NOMO-1 treated with DMSO at 0.1 percent for 48 hours (cell line): ENCODE data around the gene TMEM131L.

Source experiments
- DNase-seq: peaks from one replicate; lab custom pipeline; 2025; ENCODE audit not compliant: unreplicated experiment; lab: John Stamatoyannopoulos, UW

Gene TMEM131L

GRCh38 chr4:153571006-153571545 lies 104.9 kb downstream of the TMEM131L start:
- no peak for DNase-seq

GRCh38 chr4:153572609-153573008 lies 106.4 kb downstream of the TMEM131L start:
- DNase-seq = no peak

DNA sequence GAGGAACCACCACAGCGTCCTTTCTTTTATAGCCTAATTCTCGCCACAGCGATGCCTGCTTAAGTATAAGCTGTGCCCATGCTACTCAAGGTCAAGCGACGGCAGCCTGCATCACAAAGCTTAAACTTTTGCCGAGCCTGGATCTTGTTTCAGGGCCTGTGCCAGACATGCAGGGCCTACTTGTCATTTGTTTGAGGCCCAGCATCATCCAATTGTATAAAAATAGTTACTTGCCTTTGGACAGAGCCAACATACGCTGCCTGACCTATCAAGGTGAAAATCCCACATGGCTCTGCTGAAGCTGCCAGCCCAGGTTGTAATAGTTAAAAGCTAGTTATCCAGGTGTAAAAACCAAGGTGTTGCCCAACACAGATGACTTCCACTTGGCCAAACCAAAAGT lies 107.1 kb downstream of the TMEM131L start:
- DNase-seq = no peak

DNA sequence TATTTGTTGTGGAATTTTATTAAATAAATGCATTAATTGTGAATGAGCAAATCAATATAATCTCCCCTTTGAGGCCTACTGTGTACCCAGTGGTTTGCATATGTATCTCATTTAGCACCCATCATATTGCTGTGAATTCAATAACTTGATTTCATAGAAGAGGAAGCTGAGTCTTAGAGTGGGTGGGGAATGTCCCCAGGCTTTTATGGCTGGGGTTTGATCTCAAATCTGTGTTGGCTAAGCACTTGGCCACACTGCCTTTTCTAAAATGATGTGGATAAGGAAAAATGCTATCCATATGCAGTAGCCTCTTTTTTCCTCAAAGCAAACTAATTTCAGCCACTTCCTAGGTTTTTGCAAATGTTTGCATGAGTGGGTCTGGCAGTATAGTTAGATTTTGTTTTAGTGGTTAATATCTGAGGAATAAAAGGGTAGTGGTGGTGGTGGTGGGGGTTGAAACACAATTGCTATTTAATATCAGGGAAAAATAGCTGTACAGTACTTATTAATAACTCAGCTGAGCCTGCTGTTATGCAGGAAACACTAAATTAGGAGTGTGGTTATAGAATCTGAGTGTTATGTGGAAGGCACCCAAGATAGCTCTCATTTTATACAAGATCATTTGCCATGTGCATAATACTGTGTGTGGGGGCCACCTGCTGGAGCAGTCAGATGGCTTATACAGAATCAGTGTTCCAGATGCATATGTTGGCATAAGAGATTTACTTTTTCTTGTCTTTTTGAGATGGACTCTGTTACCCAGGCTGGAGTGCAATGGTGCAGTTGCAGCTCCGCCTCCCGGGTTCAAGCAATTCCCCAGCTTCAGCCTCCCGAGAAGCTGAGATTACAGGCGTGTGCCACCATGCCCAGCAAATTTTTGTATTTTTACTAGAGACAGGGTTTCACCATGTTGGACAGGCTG lies 108.0 kb downstream of the TMEM131L start:
- DNase-seq = peak; percentile 76

- no peak for DNase-seq
These were observed 110.2 kb downstream of the TMEM131L start for GRCh38 chr4:153576443-153576774.

GRCh38 chr4:153577053-153577452 lies 110.9 kb downstream of the TMEM131L start:
- no peak for DNase-seq

- no peak for DNase-seq
These were observed 113.2 kb downstream of the TMEM131L start for GRCh38 chr4:153579410-153579809.

DNA sequence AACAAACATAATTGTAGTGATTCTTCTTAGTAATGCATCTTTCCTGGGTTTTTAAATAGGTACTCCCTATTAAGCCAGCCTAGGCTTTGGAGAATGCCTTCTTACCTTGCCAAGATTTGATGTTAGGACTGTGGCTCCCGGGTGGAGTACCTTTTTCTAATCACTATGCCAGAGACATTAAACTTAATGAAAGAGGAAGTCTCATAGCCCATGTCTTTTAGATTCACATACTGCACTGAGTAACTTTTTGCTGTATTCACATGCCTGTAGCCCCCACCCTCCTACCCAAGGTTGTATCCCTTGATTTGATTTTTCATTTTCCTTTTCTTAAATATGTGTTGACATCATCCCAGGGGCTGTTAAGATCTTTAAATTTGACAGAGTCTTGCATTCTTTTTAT lies 113.7 kb downstream of the TMEM131L start:
- peak; percentile 38 for DNase-seq

- no peak for DNase-seq
These were observed 117.0 kb downstream of the TMEM131L start for GRCh38 chr4:153582954-153583702.

DNA sequence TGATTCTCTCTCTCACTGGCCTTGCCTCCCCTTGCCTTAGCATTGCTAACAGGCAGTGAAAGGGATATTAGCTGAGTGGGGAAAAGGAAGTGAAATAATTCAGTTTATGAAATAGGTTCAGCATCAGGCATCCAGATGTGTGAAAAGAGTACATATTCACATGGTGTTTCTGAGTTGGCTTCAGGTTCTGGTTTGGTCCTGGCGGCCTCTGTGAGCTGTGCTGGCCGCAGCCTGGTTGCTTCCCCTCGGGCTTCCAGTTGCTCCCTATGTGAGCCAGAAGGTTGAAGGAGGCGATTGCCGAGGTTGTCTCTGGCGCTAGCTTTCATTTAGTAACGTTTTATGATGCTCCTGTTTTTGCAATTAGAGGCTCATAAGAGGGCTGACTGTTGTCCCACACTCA lies 118.9 kb downstream of the TMEM131L start:
- DNase-seq = no peak

DNA sequence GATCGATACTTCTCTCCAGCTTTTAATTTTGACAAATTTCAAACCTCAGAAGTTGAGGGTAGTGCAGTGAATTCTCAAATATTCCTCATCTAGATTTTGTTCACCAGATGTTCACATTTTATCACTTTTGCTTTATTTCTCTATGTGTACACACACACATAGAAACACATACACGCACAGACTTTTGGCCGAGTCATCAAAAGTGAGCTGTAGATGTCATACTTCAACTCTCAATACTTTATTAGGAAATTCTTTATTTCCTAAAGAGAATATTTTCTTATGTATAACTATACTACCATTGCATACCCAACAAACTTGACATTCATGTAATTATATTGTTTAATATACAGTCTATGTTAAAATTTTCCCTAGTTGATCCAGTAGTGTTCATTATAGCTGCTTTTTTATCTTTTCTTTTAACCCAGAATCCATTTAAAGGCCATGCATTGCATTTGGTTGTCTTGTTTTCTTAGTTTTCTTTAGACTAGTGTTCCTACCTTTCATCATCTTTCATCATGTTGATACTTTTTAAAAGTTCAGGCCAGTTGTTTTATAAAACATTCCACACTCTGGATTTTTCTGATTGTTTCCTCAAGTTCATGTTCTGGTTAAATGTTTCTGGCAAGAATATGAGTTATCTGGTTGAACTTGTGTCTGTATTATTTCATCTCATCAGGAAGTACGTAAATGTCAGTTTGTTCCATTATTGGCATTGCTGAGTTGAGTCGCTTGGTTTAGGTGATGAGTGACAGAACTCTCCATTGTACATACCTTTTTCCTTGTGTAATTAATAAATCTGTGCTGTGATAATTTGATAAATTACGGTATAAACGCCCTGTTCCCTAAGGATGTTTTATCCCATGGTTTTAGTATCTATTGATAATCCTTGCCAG lies 123.8 kb downstream of the TMEM131L start:
- no peak for DNase-seq

GRCh38 chr4:153591441-153591840 lies 125.3 kb downstream of the TMEM131L start:
- no peak for DNase-seq

DNA sequence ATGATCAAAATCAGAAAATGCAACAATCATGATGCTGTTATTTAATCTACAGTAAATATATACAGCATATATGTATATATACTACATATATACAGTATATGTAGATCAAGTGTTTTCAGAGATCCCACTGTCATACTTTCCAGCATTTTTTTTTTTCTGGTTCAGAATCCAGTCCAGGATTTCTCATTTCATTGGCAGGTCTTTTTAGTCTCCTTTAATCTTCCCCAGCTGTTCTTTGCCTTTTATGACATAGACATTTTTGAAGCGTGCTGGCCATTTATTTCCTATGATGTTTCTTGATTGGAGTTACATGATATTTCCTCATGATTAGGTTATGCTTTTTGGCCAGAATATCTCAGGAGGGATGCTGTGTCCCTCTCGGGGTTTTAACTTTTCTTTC lies 125.9 kb downstream of the TMEM131L start:
- no peak for DNase-seq

GRCh38 chr4:153593161-153593560 lies 127.0 kb downstream of the TMEM131L start:
- no peak for DNase-seq

DNA sequence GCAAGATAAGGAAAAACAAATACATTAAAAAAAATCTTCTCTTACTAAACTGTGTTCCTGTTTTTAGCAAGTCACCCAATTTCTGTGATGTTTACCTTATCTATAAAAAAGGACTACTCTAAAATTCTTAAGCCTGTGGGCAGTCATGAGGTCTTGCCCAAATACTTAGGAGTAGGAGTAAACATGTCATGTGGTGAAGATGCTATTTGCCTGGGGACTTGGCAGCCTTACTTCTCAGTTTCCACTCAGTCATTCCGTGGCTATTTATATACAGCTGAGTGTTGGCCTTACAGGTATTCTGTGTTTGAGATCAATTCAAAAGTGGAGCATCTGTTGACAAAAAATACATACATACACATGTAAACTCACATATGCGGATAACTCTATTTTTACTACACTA lies 128.1 kb downstream of the TMEM131L start:
- DNase-seq = no peak

- DNase-seq = no peak
These were observed 129.9 kb downstream of the TMEM131L start for GRCh38 chr4:153595894-153596601.

DNA sequence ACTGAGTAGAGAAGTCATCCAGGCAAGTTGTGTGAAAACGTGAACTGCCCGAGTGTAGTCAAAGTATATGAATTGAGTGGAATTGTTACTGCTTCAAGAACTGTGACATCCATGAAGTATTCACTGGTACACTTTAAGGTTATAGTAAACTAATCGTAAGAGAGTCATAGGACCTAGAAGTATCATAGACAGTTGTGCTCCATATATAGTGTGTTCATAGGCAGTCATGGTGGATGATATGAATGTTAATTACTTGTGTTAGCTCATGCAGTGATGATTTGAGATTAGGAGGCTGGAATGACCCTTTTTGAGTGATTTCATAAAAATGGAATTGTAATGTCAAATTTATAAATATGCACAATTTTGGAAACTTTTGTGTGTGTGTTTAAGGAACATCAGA lies 136.6 kb downstream of the TMEM131L start:
- no peak for DNase-seq

DNA sequence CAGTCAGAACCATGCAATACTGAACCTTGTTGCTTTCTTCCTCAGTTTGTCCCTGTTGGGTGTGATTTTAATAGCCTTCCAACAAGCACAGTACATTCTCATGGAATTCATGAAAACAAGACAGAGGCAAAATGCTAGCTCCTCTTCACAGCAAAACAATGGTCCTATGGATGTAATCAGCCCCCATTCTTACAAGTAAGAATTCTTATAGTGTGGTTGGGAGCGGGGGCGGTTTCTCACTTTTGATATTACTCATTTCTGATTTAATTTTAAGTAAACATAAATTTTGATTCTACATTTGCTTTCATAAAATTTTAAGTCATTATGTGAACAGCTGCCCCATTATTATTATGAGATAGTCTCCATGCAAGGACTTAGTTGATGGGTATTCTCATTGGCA lies 137.1 kb downstream of the TMEM131L start:
- DNase-seq = no peak

DNA sequence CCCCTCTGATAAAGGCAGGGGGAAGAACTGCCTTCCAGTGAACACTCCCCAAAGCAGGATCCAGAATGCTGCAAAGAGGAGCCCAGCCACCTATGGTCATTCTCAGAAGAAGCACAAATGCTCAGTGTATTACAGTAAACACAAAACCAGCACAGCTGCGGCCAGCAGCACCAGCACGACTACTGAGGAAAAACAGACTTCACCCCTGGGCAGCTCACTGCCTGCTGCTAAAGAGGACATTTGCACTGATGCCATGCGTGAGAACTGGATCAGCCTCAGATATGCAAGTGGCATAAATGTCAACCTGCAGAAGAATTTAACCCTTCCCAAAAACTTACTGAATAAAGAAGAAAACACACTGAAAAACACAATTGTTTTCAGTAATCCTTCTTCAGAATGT lies 137.7 kb downstream of the TMEM131L start:
- DNase-seq = no peak

DNA sequence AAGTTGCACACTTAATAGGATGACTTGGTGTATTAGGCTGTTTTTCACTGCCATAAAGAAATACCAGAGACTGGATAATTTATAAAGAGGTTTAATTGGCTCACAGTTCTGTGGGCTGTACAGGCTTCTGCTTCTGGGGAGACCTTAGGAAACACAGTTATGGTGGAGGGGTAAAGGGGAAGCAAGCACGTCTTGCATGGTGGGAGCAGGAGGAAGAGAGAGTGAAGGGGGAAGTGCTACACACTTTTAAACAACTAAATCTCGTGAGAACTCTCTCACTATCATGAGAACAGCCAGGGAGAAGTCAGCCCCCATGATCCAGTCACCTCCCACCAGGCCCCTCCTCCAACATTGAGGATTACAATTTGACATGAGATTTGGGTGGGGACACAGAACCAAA lies 142.9 kb downstream of the TMEM131L start:
- peak; percentile 19 for DNase-seq
